CD8-positive, alpha-beta memory T cell (primary cell): ENCODE data around the gene MYL2. TPM values are rescaled to one million over a fixed set of nuclear protein-coding genes. Genes with fewer than 3 reads are reported as not detected.

ENCODE experiments used
- CTCF ChIA-PET: fragments of 350-600 bp; sonication (Branson Sonifier 250); formaldehyde crosslinking; loops from one replicate; lab custom pipeline; 2021; ENCODE audit warnings: antibody characterized with exemption; lab: Charles Lee
- POLR2A ChIA-PET: fragments of 350-600 bp; sonication (Branson Sonifier 250); formaldehyde crosslinking; loops from one replicate; lab custom pipeline; 2021; ENCODE audit warnings: antibody characterized with exemption; lab: Charles Lee
- DNase-seq, 5 donors: peaks; one replicate each; pipeline versions ENCODE4 v3.0.0 to v3.0.0-alpha.2; 2020 to 2022; ENCODE audit warnings: mixed read lengths in 1 of 5
- H3K27ac ChIP-seq: one replicate; pipeline ENCODE4 v1.7.0; 2013; ENCODE audit warnings: low read depth, mild to moderate bottlenecking, low read length, moderate library complexity
- H3K27me3 ChIP-seq: 2 replicates; pipeline ENCODE4 v1.7.0; 2013; ENCODE audit warnings: low read length, mild to moderate bottlenecking; ENCODE audit not compliant: insufficient read depth, poor library complexity, severe bottlenecking
- H3K36me3 ChIP-seq: 2 replicates; pipeline ENCODE4 v1.7.0; 2013; ENCODE audit warnings: mild to moderate bottlenecking, low read length, moderate library complexity; ENCODE audit not compliant: insufficient read depth
- H3K4me1 ChIP-seq: 2 replicates; pipeline ENCODE4 v1.7.0; 2013; ENCODE audit warnings: mild to moderate bottlenecking, low read length, moderate library complexity; ENCODE audit not compliant: insufficient read depth
- H3K4me3 ChIP-seq: 2 replicates; pipeline ENCODE4 v1.7.0; 2013; ENCODE audit warnings: mild to moderate bottlenecking, low read length
- H3K9me3 ChIP-seq: 2 replicates; pipeline ENCODE4 v1.7.0; 2013; ENCODE audit warnings: mild to moderate bottlenecking, low read length
- H3K27ac Mint-ChIP-seq, 8 donors: one replicate each; pipeline ENCODE4 v1.8.0; 2020 to 2021; ENCODE audit warnings: mixed read lengths in 8 of 8, mild to moderate bottlenecking in 6 of 8, inconsistent platforms in 3 of 8, moderate library complexity in 3 of 8
- H3K27me3 Mint-ChIP-seq, 2 donors: one replicate each; pipeline ENCODE4 v1.8.0; 2020 to 2021; ENCODE audit warnings: mixed read lengths in 2 of 2, mild to moderate bottlenecking in 1 of 2, moderate library complexity in 1 of 2
- H3K36me3 Mint-ChIP-seq, 3 donors: one replicate each; pipeline ENCODE4 v1.8.0; 2020 to 2021; ENCODE audit warnings: mixed read lengths in 3 of 3, inconsistent platforms in 1 of 3, mild to moderate bottlenecking in 1 of 3
- H3K4me1 Mint-ChIP-seq, 3 donors: one replicate each; pipeline ENCODE4 v1.8.0; 2020 to 2021; ENCODE audit warnings: mixed read lengths in 3 of 3, inconsistent platforms in 1 of 3, mild to moderate bottlenecking in 1 of 3
- H3K4me3 Mint-ChIP-seq, 7 donors: one replicate each; pipeline ENCODE4 v1.8.0; 2020 to 2021; ENCODE audit warnings: mixed read lengths in 7 of 7, mild to moderate bottlenecking in 6 of 7, moderate library complexity in 4 of 7, inconsistent platforms in 2 of 7
- H3K9me3 Mint-ChIP-seq, 5 donors: one replicate each; pipeline ENCODE4 v1.8.0; 2020 to 2022; ENCODE audit warnings: mixed read lengths in 5 of 5, mild to moderate bottlenecking in 3 of 5, moderate library complexity in 2 of 5, inconsistent platforms in 1 of 5
- polyA plus RNA-seq: library from polyadenylated mRNA; unstranded; fragments of 300-500 nt; fragmentation: Illumina TruSeq; gene quantifications from one replicate; pipeline ENCODE4 v1.2.3, GENCODE V29; 2021
- total RNA-seq, 2 experiments: library from RNA; stranded (reverse); gene quantifications; one replicate each; pipeline ENCODE4 v1.2.3, GENCODE V29; 2021

Gene MYL2
- total and polyA plus RNA-seq, 3 experiments from 2014 or later, result not detected

GRCh38 chr12:110934093-110934852, 13.9 kb upstream of the MYL2 start:
- Histone ChIP-seq H3K4me1 (peaks cover 7% of the 10 kb centered on the region), H3K9me3 (no peaks in the 10 kb centered on the region), H3K27me3 (peaks cover 8% of the 10 kb centered on the region), H3K27ac (no peak overlapping the region), H3K4me3 (no peak overlapping the region), H3K36me3 (no peaks in the 10 kb centered on the region)
- H3K9me3 Mint-ChIP-seq, result no peaks in the 10 kb centered on the region
- H3K27me3 Mint-ChIP-seq, result peaks cover 6 to 35% of the 10 kb centered on the region in 2 donors
- no peak overlapping the region for H3K4me3 Mint-ChIP-seq
- peaks cover 3 to 6% (median 6%) of the 10 kb centered on the region in 3 donors for H3K4me1 Mint-ChIP-seq
- H3K36me3 Mint-ChIP-seq, result peaks cover 0 to 4% (median 0%) of the 10 kb centered on the region in 3 donors
- H3K27ac Mint-ChIP-seq, result no peak overlapping the region
- DNase-seq, result no peak
- CTCF ChIA-PET, result no interaction called here
- POLR2A ChIA-PET, result no interaction called here

GRCh38 chr12:110933326-110933974, 13.1 kb upstream of the MYL2 start:
- Histone ChIP-seq H3K36me3 (no peaks in the 10 kb centered on the region), H3K27me3 (peaks cover 8% of the 10 kb centered on the region), H3K4me3 (no peak overlapping the region), H3K9me3 (no peaks in the 10 kb centered on the region), H3K4me1 (peaks cover 7% of the 10 kb centered on the region), H3K27ac (no peak overlapping the region)
- ChIA-PET POLR2A (no interaction called here), CTCF (no interaction called here)
- H3K4me1 Mint-ChIP-seq, result peaks cover 3 to 6% (median 6%) of the 10 kb centered on the region in 3 donors
- peaks cover 0 to 4% (median 0%) of the 10 kb centered on the region in 3 donors for H3K36me3 Mint-ChIP-seq
- DNase-seq, result no peak
- H3K27me3 Mint-ChIP-seq, result peaks cover 6 to 35% of the 10 kb centered on the region in 2 donors
- H3K4me3 Mint-ChIP-seq, result no peak overlapping the region
- H3K9me3 Mint-ChIP-seq, result no peaks in the 10 kb centered on the region
- peak overlapping the region in 1 of 8 donors; percentile 64 for H3K27ac Mint-ChIP-seq

GRCh38 chr12:110932046-110932445, 11.7 kb upstream of the MYL2 start:
- Histone ChIP-seq H3K27me3 (peaks cover 8% of the 10 kb centered on the region), H3K27ac (no peak overlapping the region), H3K4me3 (no peak overlapping the region), H3K9me3 (no peaks in the 10 kb centered on the region), H3K36me3 (no peaks in the 10 kb centered on the region), H3K4me1 (peaks cover 2% of the 10 kb centered on the region)
- Mint-ChIP-seq H3K4me3 (no peak overlapping the region), H3K27ac (no peak overlapping the region), H3K27me3 (peaks cover 6 to 29% of the 10 kb centered on the region in 2 donors), H3K9me3 (no peaks in the 10 kb centered on the region), H3K36me3 (peaks cover 0 to 3% (median 0%) of the 10 kb centered on the region in 3 donors), H3K4me1 (peaks cover under 1 to 3% (median 1%) of the 10 kb centered on the region in 3 donors)
- ChIA-PET POLR2A (no interaction called here), CTCF (no interaction called here)
- no peak for DNase-seq

GRCh38 chr12:110931315-110931728, 10.9 kb upstream of the MYL2 start:
- no peak overlapping the region for H3K4me3 ChIP-seq
- no peak overlapping the region for H3K27ac ChIP-seq
- H3K36me3 ChIP-seq, result no peaks in the 10 kb centered on the region
- ChIA-PET POLR2A (no interaction called here), CTCF (no interaction called here)
- H3K27me3 ChIP-seq, result peaks cover under 1% of the 10 kb centered on the region
- Mint-ChIP-seq H3K4me1 (no peaks in the 10 kb centered on the region), H3K4me3 (no peak overlapping the region), H3K27me3 (peaks cover 9 to 26% of the 10 kb centered on the region in 2 donors), H3K36me3 (peaks cover 0 to 3% (median 0%) of the 10 kb centered on the region in 3 donors), H3K9me3 (no peaks in the 10 kb centered on the region), H3K27ac (no peak overlapping the region)
- H3K4me1 ChIP-seq, result no peaks in the 10 kb centered on the region
- no peak for DNase-seq
- H3K9me3 ChIP-seq, result no peaks in the 10 kb centered on the region

GRCh38 chr12:110930348-110931314, 10.3 kb upstream of the MYL2 start:
- no peaks in the 10 kb centered on the region for H3K9me3 Mint-ChIP-seq
- ChIA-PET POLR2A (no interaction called here), CTCF (no interaction called here)
- no peaks in the 10 kb centered on the region for H3K4me1 ChIP-seq
- no peak for DNase-seq
- H3K27me3 ChIP-seq, result no peaks in the 10 kb centered on the region
- no peaks in the 10 kb centered on the region for H3K36me3 ChIP-seq
- H3K36me3 Mint-ChIP-seq, result peaks cover 0 to 3% (median 0%) of the 10 kb centered on the region in 3 donors
- H3K27ac ChIP-seq, result no peak overlapping the region
- H3K4me3 Mint-ChIP-seq, result no peak overlapping the region
- H3K27ac Mint-ChIP-seq, result no peak overlapping the region
- H3K27me3 Mint-ChIP-seq, result peaks cover 9 to 33% of the 10 kb centered on the region in 2 donors
- no peak overlapping the region for H3K4me3 ChIP-seq
- H3K9me3 ChIP-seq, result no peaks in the 10 kb centered on the region
- no peaks in the 10 kb centered on the region for H3K4me1 Mint-ChIP-seq

- H3K4me3 ChIP-seq, result no peak overlapping the region
- Mint-ChIP-seq H3K27me3 (peaks cover 9 to 38% of the 10 kb centered on the region in 2 donors), H3K9me3 (no peaks in the 10 kb centered on the region), H3K27ac (no peak overlapping the region), H3K36me3 (peaks cover 0 to 3% (median 0%) of the 10 kb centered on the region in 3 donors), H3K4me1 (no peaks in the 10 kb centered on the region), H3K4me3 (no peak overlapping the region)
- ChIA-PET POLR2A (no interaction called here), CTCF (no interaction called here)
- no peak for DNase-seq
- H3K36me3 ChIP-seq, result no peaks in the 10 kb centered on the region
- H3K9me3 ChIP-seq, result no peaks in the 10 kb centered on the region
- no peaks in the 10 kb centered on the region for H3K27me3 ChIP-seq
- H3K27ac ChIP-seq, result no peak overlapping the region
- no peaks in the 10 kb centered on the region for H3K4me1 ChIP-seq
Measured at GRCh38 chr12:110929818-110930217, 9.4 kb upstream of the MYL2 start.

- DNase-seq, result no peak
- ChIA-PET CTCF (no interaction called here), POLR2A (no interaction called here)
- Mint-ChIP-seq H3K27ac (no peak overlapping the region), H3K27me3 (peaks cover 8 to 31% of the 10 kb centered on the region in 2 donors), H3K9me3 (no peaks in the 10 kb centered on the region), H3K36me3 (peaks cover 0 to 3% (median 0%) of the 10 kb centered on the region in 3 donors), H3K4me3 (no peak overlapping the region), H3K4me1 (no peaks in the 10 kb centered on the region)
- no peak overlapping the region for H3K27ac ChIP-seq
- H3K27me3 ChIP-seq, result no peaks in the 10 kb centered on the region
- no peaks in the 10 kb centered on the region for H3K4me1 ChIP-seq
- H3K4me3 ChIP-seq, result no peak overlapping the region
- H3K9me3 ChIP-seq, result no peaks in the 10 kb centered on the region
- no peaks in the 10 kb centered on the region for H3K36me3 ChIP-seq
Measured at GRCh38 chr12:110928700-110929099, 8.3 kb upstream of the MYL2 start.
